Ramos (cell line): Measurements from ENCODE around the gene UNC5C.

ENCODE experiments used
- in situ Hi-C: fragments of 300-500 bp; cut with MboI; formaldehyde crosslinking; loops from one replicate; pipeline ENCODE4 v1.14.3; 2022; ENCODE audit warnings: low sequenced_read_pairs; ENCODE audit not compliant: unreplicated experiment

Gene UNC5C

DNA sequence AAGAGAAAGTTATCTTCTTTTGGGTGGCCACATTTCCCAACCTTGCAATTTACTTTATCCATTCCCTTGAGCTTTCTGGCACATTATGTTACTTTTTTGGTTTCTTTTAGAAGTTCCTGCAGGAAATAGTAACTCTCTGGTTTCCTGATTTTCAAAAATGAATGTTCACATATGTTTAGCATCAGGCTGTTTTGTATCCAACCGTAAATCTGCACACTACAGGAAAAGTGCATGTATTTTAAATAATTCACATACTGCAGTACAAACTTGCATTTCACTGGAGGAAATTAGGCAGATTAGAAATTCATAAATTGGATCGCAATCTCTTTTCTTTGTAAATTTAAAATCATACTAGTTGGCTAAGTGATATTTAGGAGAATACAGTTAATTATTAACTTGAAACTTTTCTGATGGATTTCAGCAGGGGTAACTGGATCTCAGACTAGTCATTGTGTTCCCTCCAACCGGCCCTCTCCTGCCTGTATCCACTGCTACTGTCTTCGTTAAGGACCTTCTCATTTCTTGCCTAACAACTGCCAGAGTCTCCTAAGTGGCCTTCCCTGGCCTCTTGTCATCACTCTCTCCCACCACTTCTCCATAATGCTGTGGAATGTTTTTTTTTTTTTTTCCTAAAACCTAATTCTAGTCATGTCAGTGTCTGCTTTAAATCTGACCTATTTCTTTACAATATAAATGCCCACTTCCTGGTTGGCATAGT is 137.2 kb downstream of the UNC5C start:
- in situ Hi-C loops: no loop called here

DNA sequence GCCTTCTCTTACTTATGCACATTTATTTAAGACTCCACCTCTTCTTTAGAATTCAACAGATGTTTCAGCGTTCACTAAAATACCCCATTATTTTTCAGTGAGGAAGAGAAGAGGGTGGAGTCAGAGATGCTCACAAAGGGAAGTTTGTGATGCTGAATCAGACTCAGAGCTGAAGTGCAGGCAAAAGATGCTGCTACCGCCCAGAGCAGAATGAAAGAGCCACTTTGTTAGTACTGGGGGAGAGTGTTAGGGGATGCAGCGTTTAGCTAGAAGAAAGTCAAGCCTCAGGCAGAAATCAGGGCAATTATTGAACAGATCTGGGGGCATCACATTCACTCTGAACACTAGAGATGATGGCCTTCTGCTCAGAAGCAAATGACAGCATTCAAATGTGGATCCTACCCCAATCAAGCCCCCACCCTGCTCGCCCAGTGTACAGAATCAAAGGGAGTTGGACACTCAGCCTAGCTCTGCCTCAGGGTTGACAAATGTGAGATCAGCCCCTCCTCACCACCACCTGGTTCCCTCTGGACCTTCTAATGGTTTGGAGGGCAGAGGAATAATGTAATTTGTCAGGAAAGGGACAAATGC is 138.3 kb downstream of the UNC5C start:
- in situ Hi-C loops: no loop called here

DNA sequence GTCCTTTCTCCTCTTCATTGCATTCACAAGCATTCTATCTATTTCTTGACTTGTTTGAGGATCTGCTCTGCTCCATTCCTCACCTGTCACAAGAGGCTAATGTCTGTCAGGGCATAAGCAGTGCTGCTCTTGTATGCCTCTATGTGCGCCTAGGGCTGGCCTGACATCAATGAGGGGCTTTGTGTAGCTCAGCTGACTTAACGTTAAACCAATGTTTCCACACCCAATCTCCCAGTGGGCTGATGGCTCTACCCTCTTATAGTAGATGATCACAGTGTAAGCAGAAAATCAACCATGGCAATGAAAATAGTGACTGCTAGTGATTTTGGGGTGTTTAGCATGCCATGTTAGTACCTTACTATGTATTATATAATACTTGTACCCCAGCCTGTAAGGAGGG is 139.0 kb downstream of the UNC5C start:
- in situ Hi-C loops: no loop called here

- in situ Hi-C loops: no loop called here
These were observed 139.6 kb downstream of the UNC5C start for GRCh38 chr4:95409127-95409526.

GRCh38 chr4:95402299-95402698 is 146.5 kb downstream of the UNC5C start:
- in situ Hi-C loops: no loop called here

DNA sequence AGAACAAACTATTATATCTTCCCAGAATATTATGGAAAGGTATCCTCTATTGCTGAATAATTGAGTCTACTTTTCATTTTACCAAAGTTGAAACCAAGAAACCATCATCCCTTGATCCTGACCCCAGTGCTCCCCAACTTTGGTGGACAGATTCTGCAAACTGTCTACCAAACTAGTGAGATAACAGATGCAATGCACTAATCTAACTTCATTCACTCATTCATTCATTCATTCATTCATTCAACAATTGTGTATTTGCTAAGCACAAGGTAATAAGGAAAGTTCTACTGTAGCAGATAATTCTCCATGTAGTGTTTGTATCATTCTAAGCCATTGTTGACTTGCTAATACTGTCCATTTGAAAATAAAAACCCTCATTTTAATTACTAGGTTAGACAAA is 150.6 kb downstream of the UNC5C start:
- in situ Hi-C loops: no loop called here

- in situ Hi-C loops: no loop called here
These were observed 153.9 kb downstream of the UNC5C start for GRCh38 chr4:95394752-95395306.

DNA sequence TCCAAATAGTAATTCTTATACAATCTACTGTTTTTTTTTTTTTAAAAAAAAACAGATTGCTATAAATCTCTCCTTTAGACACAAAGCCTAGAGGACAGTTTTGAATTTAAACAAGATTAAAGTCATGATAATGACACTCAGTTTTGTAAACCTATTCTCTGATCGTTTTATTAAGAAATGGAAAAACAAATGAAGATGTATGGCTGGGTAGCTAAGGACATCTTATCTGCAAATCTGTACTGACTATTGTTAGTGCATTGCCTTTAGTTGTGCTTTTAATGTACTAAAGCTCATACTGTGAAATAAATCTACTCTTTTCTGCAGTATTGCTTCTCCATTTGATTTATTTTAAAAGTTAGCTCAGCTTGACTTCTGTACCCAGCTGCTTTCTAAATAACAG is 155.0 kb downstream of the UNC5C start:
- in situ Hi-C loops: no loop called here

DNA sequence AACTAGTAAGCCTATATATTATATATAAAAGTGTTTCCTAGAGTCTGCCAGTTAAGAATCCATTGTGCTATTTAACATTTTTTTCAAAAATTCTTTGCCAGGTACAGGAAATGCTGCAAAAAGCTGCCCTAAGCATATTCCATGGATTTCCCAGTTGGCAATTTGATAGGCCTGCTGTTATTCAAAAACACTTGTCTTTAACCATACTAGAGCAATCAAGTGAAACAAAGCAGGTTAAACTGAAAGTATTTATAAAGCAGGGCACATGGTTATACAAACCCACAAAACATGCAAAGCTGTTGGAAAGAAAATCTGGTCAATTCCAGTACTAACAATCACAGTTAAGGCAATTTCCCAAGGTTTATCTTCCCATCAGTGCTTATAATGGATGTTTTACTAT is 159.9 kb downstream of the UNC5C start:
- in situ Hi-C loops: no loop called here

DNA sequence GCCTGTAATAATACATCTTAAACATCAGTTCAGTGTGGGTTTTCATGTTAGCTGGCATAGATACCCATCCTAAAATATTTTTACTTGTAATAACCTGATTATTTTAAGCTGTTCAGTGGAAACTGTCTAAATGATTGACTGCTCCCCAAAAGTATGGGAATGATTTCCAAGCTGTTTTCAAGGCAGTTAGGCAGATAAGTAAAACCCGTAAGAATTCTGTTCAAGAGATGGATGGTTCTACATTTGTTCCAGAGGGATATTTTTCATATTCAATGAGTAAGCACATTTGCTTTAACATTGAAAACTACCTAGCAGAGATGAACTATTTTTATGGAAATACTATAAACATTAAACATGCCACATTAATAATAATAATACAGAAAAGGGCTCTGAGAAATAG is 161.1 kb downstream of the UNC5C start:
- in situ Hi-C loops: no loop called here

GRCh38 chr4:95386410-95386809 is 162.4 kb downstream of the UNC5C start:
- in situ Hi-C loops: no loop called here

GRCh38 chr4:95381843-95382580 is 166.8 kb downstream of the UNC5C start:
- in situ Hi-C loops: no loop called here

DNA sequence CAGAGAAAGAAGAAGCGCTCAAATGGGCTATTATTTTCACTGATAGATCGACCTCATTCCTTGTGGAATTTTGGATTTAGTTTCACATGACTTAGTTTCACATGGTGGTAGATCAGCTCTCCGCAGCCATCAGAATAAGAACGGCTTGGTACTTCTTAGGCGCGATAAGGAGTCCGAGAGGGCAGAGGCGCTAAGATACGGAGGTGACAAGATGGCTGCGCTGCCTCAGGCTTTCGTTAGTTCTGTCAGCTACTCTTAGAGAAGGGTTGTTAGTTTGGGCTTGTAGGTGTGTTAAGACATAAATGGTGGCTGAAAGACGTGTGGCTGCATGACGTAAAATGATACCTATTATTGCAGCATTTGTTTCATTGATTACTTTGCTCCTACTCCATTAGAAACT is 169.1 kb downstream of the UNC5C start:
- in situ Hi-C loops: no loop called here

DNA sequence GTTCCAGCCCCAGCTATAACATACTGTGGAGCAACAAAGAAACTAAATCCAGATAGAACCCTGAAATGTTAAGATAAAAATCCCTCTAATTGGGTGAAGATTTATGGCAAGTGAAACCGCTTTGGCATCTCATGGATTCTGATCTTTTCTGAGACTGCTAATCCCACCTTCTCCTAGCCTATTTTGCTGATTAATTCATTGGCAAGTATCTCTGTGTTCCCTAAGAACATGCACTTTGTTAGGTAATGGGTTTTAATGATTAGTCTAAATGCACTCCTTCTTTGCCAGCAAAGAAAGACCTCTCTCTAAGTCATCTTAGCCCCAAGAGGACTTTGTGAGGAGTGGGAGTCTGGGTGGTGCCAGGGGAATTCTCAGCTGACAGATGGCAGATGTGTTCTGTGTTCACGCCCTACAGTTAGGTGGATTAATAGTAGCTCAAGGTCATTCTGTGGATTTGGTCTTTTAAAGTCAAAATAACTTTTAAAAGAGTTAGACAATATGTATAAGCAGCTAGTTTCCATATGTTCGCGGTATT is 171.3 kb downstream of the UNC5C start:
- in situ Hi-C loops: no loop called here

DNA sequence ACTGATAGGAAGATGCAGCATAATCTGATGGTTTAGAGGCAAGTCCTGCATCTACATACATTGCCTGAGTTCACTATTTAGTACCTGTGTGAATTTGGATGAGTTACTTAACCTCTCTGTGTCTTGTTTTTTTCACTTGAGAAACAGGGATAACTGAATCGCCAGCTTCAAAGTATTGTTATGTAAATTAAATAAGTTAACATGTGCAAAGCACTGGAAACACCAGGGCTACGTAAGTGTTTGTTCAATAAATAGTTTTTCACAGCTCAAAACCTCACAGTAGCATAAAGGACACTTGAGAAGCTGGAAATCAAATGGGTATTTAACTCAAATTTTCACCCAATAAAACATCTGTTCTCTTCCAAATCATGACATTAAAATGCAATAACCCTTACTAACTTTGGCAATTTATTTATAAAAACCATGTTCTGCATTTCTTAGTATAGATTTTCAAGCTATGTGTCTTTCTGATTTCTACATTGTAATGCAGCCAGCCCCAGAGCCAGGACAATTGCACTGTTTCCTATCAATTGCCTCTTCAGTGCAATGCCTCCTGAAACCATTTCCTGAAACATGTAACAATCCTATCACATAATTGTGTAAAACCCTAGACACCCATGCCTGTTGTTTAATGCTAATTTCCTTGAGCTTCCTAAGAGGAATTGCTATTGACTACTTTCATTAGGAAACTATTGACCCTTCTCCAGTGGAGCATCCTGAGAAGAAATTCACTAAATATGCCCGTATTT is 177.1 kb downstream of the UNC5C start:
- in situ Hi-C loops: no loop called here

- in situ Hi-C loops: no loop called here
These were observed 180.9 kb downstream of the UNC5C start for GRCh38 chr4:95367824-95368223.

DNA sequence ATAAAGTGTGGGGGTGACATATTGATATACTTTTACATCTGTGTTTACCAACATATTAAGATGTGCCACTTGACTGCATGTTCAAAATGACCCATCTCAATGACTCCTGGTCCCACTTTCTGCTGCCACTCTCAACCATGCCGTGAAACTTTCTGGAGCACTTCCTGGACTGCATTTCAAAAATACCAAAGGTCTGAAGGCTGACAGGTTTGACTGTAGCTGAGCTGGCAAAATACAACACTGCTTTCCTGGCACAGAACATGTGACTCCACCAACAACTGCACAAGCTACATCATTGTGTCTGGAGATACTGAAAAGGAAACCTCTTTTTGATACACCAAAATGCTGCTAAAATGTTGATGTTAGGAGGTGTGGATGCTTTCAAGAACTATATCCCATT is 184.8 kb downstream of the UNC5C start:
- in situ Hi-C loops: no loop called here

DNA sequence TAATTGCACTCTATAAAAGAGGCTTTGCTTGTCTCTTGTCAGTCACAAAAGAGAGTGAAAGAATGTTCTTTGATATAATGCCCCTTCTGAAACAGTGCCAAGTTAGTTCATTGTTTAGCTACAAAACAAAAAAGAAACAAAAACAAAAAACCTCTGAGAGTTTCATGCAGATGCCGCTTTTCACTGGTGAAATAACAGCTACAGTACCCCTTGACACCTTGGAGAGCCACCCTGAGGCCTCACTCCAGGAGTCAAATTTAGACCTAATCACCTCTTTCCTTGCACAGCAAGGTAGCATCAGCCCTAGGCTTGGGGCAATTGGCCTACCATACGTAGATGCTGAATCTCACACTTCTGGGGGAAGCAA is 185.2 kb downstream of the UNC5C start:
- in situ Hi-C loops: no loop called here

GRCh38 chr4:95362906-95363558 is 185.7 kb downstream of the UNC5C start:
- in situ Hi-C loops: no loop called here

DNA sequence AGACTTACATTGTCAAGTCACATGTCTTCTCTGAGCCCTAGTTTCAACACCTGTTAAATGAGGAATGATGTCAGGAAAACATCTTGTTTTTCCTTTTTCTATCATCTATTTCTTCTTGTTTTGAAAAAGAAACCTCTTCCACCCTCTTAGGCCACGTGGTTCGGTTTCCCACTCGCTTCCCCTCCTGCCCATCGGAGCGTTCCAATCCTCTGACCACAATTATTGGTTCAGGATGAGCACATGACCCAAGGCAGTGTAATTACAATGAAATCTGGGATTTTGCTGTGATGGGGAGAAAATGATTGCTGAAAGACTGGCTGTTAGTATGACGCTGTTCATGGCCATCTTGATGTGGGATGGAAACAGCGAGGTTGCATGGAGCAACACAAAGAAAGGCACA is 186.7 kb downstream of the UNC5C start:
- in situ Hi-C loops: no loop called here
